ENCODE measurements around the gene JMJD7.

The JMJD7 gene

GRCh38 chr15:41798607-41799487, 29.0 kb upstream of the JMJD7 start:
- no peak for FAIRE-seq
- DNase-seq (ENCODE audit: insufficient read length, low spot score): no peak

- no peak for DNase-seq (ENCODE audit: insufficient read length, low spot score)
- no peak for FAIRE-seq
These were observed 28.4 kb upstream of the JMJD7 start for GRCh38 chr15:41799488-41799805.

GRCh38 chr15:41801185-41801584, 26.7 kb upstream of the JMJD7 start:
- FAIRE-seq (no peak), DNase-seq (ENCODE audit: insufficient read length, low spot score) (no peak)

GRCh38 chr15:41801850-41802455, 25.9 kb upstream of the JMJD7 start:
- FAIRE-seq: no peak
- DNase-seq (ENCODE audit: insufficient read length, low spot score): no peak

- DNase-seq (ENCODE audit: insufficient read length, low spot score): no peak
These were observed 23.5 kb upstream of the JMJD7 start for GRCh38 chr15:41804361-41804760.

GRCh38 chr15:41804916-41805666, 22.8 kb upstream of the JMJD7 start:
- FAIRE-seq (no peak), DNase-seq (ENCODE audit: insufficient read length, low spot score) (no peak)

More at GRCh38 chr15:41804361-41804760, 23.5 kb upstream of the JMJD7 start:
- no peak for FAIRE-seq

- DNase-seq (ENCODE audit: insufficient read length, low spot score): no peak
- no peak for FAIRE-seq
These were observed 22.2 kb upstream of the JMJD7 start for GRCh38 chr15:41805711-41806110.

- FAIRE-seq (no peak), DNase-seq (ENCODE audit: insufficient read length, low spot score) (no peak)
These were observed 21.4 kb upstream of the JMJD7 start for GRCh38 chr15:41806291-41807181.

- DNase-seq (ENCODE audit: insufficient read length, low spot score) (no peak), FAIRE-seq (no peak)
These were observed 18.8 kb upstream of the JMJD7 start for GRCh38 chr15:41809121-41809520.

GRCh38 chr15:41809526-41810220, 18.2 kb upstream of the JMJD7 start:
- DNase-seq (ENCODE audit: insufficient read length, low spot score) (no peak), FAIRE-seq (no peak)

- FAIRE-seq (no peak), DNase-seq (ENCODE audit: insufficient read length, low spot score) (no peak)
These were observed 17.1 kb upstream of the JMJD7 start for GRCh38 chr15:41810651-41811431.

GRCh38 chr15:41811432-41812195, 16.3 kb upstream of the JMJD7 start:
- DNase-seq (ENCODE audit: insufficient read length, low spot score): peak; percentile 71
- peak; percentile 93 for FAIRE-seq

GRCh38 chr15:41812820-41813375, 15.0 kb upstream of the JMJD7 start:
- FAIRE-seq: no peak
- DNase-seq (ENCODE audit: insufficient read length, low spot score): no peak

GRCh38 chr15:41813426-41813825, 14.5 kb upstream of the JMJD7 start:
- DNase-seq (ENCODE audit: insufficient read length, low spot score): no peak
- no peak for FAIRE-seq

GRCh38 chr15:41814534-41814933, 13.4 kb upstream of the JMJD7 start:
- FAIRE-seq (no peak), DNase-seq (ENCODE audit: insufficient read length, low spot score) (no peak)

GRCh38 chr15:41816788-41817187, 11.1 kb upstream of the JMJD7 start:
- no peak for DNase-seq (ENCODE audit: insufficient read length, low spot score)
- no peak for FAIRE-seq

GRCh38 chr15:41817327-41817726, 10.6 kb upstream of the JMJD7 start:
- FAIRE-seq (no peak), DNase-seq (ENCODE audit: insufficient read length, low spot score) (no peak)

- DNase-seq (ENCODE audit: insufficient read length, low spot score): no peak
- FAIRE-seq: no peak
These were observed 10.1 kb upstream of the JMJD7 start for GRCh38 chr15:41817781-41818180.
